ENCODE results near the gene HAO2.

Gene HAO2

DNA sequence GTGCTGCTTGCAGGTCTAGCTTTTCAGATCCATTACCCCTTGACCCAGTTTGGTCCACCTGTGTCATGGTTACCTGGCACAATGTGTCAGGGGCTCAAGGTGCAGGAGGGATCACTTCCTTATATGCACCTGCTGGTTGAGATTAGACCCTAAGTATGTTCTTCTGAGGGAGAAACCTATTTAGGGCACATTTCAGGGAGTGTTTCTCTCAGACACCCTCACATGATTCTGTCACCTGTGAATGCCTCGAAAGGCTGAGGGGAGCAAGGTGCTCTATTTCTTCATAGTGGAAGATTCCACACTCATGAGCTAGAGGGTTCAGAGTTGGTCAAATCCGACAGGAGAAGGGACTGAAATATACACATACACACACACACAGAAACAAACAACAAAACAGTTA, 61.9 kb downstream of the HAO2 start:
- DNase-seq (ENCODE audit: low read depth in 2 of 3, low spot score in 1 of 3), result no peak

DNA sequence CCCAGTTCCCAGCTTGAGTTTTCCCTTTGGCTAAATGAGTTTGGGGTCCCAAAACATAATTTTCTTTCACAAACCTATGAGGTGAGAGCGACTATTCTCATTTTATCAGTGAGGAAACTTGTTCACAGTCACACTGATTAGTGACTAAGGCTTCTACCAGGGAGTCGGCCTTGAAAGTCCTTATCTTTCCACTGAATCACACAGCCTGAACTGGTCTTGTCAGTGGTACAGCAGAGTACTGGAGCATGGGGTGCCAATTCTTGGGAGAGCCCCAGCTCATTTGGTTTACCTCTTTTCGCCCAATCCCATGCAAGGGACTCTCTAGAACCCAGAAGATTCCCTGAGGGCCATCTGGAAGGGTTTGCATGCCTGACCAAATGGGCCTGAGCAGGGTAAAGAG, 63.3 kb downstream of the HAO2 start:
- no peak for DNase-seq (ENCODE audit: low read depth in 2 of 3, low spot score in 1 of 3)

DNA sequence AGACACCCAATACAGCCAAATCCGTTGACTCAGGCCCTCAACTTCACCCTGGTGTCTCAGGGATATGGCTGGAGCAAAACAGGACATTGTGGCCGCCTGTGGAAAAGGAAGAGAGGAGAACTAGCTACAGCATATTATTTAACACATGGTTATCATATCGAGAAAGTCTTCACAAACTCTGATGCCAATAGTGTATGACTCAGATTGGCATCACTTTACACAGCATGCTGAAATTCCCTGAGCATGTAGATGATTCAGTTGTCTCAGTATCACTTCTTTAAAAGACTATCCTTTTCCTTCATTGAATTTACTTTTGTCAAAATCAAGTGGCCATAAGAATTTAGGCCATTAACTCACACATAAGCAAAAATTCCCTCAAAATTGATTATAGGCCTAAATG, 66.5 kb downstream of the HAO2 start:
- no peak for DNase-seq (ENCODE audit: low read depth in 2 of 3, low spot score in 1 of 3)

- DNase-seq (ENCODE audit: low read depth in 2 of 3, low spot score in 1 of 3), result no peak
These were observed 70.2 kb downstream of the HAO2 start for GRCh38 chr1:119438761-119439160.

DNA sequence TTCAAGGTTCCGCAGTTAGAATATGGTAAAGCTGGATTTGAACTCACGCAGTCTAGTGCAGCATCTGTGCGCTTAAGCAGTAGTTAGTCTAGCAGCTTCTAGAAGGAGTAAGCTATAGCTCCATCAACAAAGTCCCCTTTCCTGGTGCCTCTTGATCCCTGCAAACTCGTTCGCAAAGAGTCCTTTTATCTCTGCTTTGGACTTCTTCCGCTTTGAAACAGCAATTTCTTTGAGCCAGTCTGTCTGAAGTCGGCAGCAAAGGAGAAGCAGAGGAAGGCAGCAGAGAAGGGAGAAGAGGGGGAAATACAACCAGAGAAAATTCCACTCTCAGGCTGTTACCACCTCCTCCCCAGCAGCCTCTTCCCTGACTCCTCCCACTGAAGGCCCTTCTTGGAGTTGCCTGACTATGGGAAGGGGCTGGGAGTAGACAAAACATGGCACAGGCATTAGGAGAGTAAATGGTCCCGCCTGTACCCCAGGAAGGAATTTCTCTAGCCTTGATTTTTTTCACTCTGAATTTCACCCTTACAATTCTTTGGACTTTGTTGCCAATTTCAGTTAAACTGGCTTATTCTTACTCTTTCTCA, 72.2 kb downstream of the HAO2 start:
- no peak for DNase-seq (ENCODE audit: low read depth in 2 of 3, low spot score in 1 of 3)

GRCh38 chr1:119442756-119443155, 74.2 kb downstream of the HAO2 start:
- no peak for DNase-seq (ENCODE audit: low read depth in 2 of 3, low spot score in 1 of 3)
